Osteocyte (in vitro differentiated cells): ENCODE results near the gene LRFN4. TPM values are rescaled to one million over a fixed set of nuclear protein-coding genes. Genes with fewer than 3 reads are reported as not detected.
"Not testable (repeated sequence)": the region's sequence is repeated elsewhere in the genome, so short reads cannot be mapped to it uniquely, and the experiment has no call there.

Experiments
- DNase-seq: peaks from one replicate; pipeline ENCODE4 v3.0.0; 2021; ENCODE audit warnings: mixed read lengths; ENCODE audit not compliant: unreplicated experiment; ENCODE audit errors: extremely low spot score
- H3K27ac Mint-ChIP-seq: one replicate; pipeline ENCODE4 v1.8.0; 2021; ENCODE audit warnings: mild to moderate bottlenecking, mixed read lengths; ENCODE audit not compliant: unreplicated experiment
- H3K27me3 Mint-ChIP-seq: one replicate; pipeline ENCODE4 v1.8.0; 2021; ENCODE audit warnings: mixed read lengths; ENCODE audit not compliant: unreplicated experiment
- H3K36me3 Mint-ChIP-seq: one replicate; pipeline ENCODE4 v1.8.0; 2021; ENCODE audit warnings: mixed read lengths; ENCODE audit not compliant: unreplicated experiment
- H3K4me1 Mint-ChIP-seq: one replicate; pipeline ENCODE4 v1.8.0; 2021; ENCODE audit warnings: mixed read lengths; ENCODE audit not compliant: unreplicated experiment
- H3K4me3 Mint-ChIP-seq: one replicate; pipeline ENCODE4 v1.8.0; 2021; ENCODE audit warnings: mild to moderate bottlenecking, moderate library complexity, mixed read lengths; ENCODE audit not compliant: unreplicated experiment
- H3K9me3 Mint-ChIP-seq: one replicate; pipeline ENCODE4 v1.8.0; 2021; ENCODE audit warnings: mixed read lengths; ENCODE audit not compliant: unreplicated experiment
- CTCF ChIP-seq: fragments of 200-600 bp; sonication (generic); IDR thresholded peaks from 2 replicates; pipeline ENCODE4 v1.5.0; 2021; ENCODE audit warnings: antibody characterized with exemption, mild to moderate bottlenecking, moderate library complexity
- total RNA-seq: library from RNA; stranded (reverse); gene quantifications from 2 replicates; pipeline ENCODE4 v1.2.1, GENCODE V29; 2021

LRFN4 gene
- total RNA-seq, 1 donor from 2014 or later, result 45.0 TPM

GRCh38 chr11:66818231-66818955 is 38.5 kb upstream of the LRFN4 start:
- Mint-ChIP-seq H3K9me3 (no peaks in the 10 kb centered on the region), H3K27ac (no peak overlapping the region)
- DNase-seq, result no peak

GRCh38 chr11:66820381-66820780 is 36.5 kb upstream of the LRFN4 start:
- Mint-ChIP-seq H3K27ac (no peak overlapping the region), H3K4me1 (no peaks in the 10 kb centered on the region), H3K9me3 (no peaks in the 10 kb centered on the region), H3K36me3 (peaks cover 12% of the 10 kb centered on the region), H3K4me3 (no peak overlapping the region), H3K27me3 (no peaks in the 10 kb centered on the region)
- TF ChIP-seq CTCF, result no peak
- DNase-seq, result no peak

More at GRCh38 chr11:66818231-66818955, 38.5 kb upstream of the LRFN4 start:
- no peak overlapping the region for H3K4me3 Mint-ChIP-seq
- no peaks in the 10 kb centered on the region for H3K4me1 Mint-ChIP-seq
- peaks cover 15% of the 10 kb centered on the region for H3K36me3 Mint-ChIP-seq
- no peaks in the 10 kb centered on the region for H3K27me3 Mint-ChIP-seq
- no peak for TF ChIP-seq CTCF

- Mint-ChIP-seq H3K9me3 (no peaks in the 10 kb centered on the region), H3K4me1 (no peaks in the 10 kb centered on the region), H3K36me3 (peaks cover 11% of the 10 kb centered on the region), H3K27ac (no peak overlapping the region), H3K4me3 (no peak overlapping the region), H3K27me3 (no peaks in the 10 kb centered on the region)
- no peak for TF ChIP-seq CTCF
- DNase-seq, result no peak
Observed at GRCh38 chr11:66820901-66821300, 36.0 kb upstream of the LRFN4 start.

- no peak overlapping the region for H3K4me3 Mint-ChIP-seq
- TF ChIP-seq CTCF, result no peak
- no peak for DNase-seq
- H3K27ac Mint-ChIP-seq, result no peak overlapping the region
- H3K4me1 Mint-ChIP-seq, result no peaks in the 10 kb centered on the region
- peaks cover 8% of the 10 kb centered on the region for H3K36me3 Mint-ChIP-seq
- no peaks in the 10 kb centered on the region for H3K9me3 Mint-ChIP-seq
- no peaks in the 10 kb centered on the region for H3K27me3 Mint-ChIP-seq
Observed at GRCh38 chr11:66823700-66824099, 33.2 kb upstream of the LRFN4 start.

- not testable (repeated sequence) for H3K36me3 Mint-ChIP-seq, H3K27ac Mint-ChIP-seq, H3K9me3 Mint-ChIP-seq, H3K27me3 Mint-ChIP-seq, H3K4me3 Mint-ChIP-seq, DNase-seq, H3K4me1 Mint-ChIP-seq
Observed at GRCh38 chr11:66824573-66824972, 32.3 kb upstream of the LRFN4 start.
